NCI-H748 (cell line): ENCODE results near the gene ZDHHC17.
"Not testable (repeated sequence)": the region's sequence is repeated elsewhere in the genome, so short reads cannot be mapped to it uniquely, and the experiment has no call there.

ENCODE experiments used
- DNase-seq: peaks from one replicate; lab custom pipeline; 2025; ENCODE audit not compliant: unreplicated experiment; lab: John Stamatoyannopoulos, UW

The ZDHHC17 gene

DNA sequence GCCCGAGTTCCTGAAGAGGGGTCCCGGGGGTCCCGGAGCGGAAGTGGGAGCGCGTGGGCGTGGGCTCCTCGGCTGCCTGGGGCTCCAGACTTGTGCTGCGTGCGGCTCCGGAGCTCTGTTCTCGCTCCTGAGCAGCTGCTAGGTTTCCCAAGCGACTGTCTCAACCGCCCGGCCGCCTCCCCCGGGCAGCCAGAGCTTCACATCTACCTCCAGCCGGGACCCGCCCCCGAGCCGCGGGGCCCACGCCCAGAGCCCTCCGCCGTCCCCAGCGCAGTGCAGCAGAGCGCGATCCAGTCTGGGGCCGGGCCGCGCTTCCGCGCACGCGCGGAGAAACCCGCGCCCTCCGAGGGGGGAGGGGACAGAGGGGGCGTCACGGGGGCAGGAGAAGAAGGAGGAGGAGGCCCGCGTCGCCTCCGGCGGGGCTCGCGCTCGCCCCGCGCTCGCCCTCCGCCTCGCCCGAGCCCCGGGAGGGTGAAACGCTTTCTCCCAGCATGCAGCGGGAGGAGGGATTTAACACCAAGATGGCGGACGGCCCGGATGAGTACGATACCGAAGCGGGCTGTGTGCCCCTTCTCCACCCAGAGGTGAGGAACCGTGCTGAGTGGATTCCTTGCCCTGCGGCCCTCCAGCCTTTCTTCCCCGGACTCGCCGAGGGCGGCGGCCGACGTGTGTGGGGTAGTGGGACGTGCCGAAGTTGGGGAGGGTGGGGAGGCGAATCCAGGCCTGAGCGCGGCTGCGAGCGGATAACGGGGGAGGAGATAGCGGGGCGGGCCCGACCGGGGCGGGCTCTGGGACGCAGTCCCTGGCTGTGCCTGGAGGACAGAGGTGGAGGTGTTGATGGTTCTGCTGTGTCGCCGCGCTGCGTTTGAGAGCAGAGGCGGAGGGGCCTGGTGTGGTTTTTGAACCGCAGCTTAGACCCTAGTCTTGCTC is at the start of gene ZDHHC17:
Gene ZDHHC17, plus strand, starts transcription at position 370 of the 930 bp plus-strand sequence. Its CDS starts 122 bp downstream, at position 492.
- DNase-seq = peak; percentile 99

DNA sequence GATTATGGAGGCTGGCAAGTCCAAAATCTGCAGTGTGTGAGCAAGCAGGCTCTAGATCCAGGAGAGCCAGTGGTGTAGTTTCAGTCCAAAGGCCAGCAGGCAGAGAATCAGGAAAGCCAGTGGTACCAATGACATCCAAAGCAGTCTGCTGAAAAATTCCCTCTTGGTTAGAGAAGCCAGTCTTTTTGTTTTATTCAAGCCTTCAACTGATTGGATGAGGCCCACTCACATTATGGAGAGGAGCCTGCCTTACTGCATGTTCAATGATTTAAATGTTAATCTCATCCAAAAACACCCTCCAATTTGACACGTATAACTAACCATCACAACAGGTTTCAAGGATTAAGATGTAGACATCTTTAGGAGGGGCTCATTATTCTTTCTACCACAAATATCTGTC is 49.5 kb upstream of the ZDHHC17 start:
- DNase-seq = no peak

DNA sequence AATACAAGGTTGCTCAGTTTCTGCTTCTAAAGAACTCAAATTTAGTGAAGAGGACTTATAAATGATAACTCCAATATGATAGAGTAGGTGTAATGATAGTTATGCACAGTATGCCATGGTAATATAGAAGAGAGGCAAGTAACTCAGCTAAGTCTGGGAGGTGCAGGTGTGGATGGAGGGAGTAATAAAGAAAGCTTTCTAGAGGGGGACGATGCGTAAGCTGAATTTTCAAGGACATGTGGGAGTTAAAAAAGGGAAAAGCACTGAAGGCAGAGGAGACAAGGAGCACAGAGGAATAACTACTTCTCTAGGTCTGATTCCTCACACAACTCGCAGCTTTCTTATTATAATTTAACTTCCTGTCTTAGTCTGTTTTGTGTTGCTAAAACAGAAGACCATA is 49.1 kb upstream of the ZDHHC17 start:
- no peak for DNase-seq

GRCh38 chr12:76715332-76715731 is 48.6 kb upstream of the ZDHHC17 start:
- DNase-seq = no peak

DNA sequence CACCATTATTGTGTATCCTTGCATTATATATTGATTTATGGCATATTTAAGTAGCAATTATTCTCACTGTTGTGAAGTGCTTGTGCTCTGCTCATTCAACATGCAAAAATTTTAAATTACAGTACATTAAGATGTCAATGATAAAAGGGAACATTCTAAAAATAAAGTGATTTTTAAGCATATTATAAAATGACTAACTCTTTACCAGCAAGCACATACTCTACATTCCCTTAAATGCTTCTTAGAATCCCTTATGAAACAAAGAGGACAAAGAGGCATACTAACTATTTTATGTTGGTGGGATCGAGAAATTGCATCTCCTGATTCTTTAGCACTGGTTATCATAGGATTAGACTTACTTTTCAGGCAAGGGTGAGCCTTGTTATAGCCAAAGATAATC is 46.6 kb upstream of the ZDHHC17 start:
- DNase-seq = no peak

GRCh38 chr12:76719171-76720041 is 44.5 kb upstream of the ZDHHC17 start:
- DNase-seq = no peak

GRCh38 chr12:76720068-76720467 is 43.8 kb upstream of the ZDHHC17 start:
- DNase-seq = no peak

DNA sequence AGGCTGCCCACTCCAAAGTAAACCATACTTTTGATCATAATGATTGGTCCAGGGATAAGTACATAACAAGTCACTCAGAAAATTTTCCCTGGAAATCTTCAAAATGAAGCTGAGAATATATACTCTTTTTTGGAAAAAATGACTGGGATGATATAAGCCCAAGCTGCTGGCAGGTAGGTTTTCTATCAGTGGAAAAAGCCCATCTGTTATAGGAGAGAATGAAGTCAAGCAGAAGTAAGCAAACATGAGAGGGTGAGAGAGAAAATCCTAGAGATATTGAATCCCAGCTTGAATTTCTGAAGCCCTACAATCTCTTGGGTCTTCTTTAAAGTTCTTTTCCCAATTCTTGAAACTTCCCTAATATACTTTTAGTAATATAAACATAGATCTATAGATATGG is 37.3 kb upstream of the ZDHHC17 start:
- DNase-seq = no peak

DNA sequence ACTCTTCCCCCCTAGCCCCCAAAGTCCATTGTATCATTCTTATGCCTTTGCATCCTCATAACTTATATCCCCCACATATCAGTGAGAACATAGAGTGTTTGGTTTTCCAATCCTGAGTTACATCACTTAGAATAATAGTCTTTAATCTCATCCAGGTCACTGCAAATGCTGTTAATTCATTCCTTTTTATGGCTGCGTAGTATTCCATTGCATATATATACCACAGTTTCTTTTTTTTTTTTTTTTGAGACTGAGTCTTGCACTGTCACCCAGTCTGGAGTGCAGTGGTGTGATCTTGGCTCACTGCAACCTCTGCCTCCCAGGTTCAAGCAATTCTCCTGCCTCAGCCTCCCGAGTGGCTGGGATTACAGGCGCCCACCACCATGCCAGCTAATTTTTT is 31.7 kb upstream of the ZDHHC17 start:
- DNase-seq = not testable (repeated sequence)

DNA sequence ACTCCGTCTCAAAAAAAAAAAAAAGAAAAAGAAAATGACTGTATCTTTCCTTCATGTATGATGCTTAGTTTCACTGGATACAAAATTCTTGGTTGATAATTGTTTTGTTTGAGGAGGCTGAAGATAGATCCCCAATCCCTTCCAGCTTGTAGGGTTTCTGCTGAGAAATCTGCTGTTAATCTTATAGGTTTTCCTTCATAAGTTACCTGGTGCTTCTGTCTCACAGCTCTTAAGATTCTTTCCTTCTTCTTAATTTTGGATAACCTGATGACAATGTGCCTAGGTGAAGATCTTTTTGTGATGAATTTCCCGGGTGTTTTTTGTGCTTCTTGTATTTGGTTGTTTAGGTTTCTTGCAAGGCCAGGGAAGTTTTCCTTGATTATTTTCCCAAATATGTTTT is 26.2 kb upstream of the ZDHHC17 start:
- DNase-seq = not testable (repeated sequence)

- peak; percentile 27 for DNase-seq
Measured at GRCh38 chr12:76738824-76739579, 24.9 kb upstream of the ZDHHC17 start.

DNA sequence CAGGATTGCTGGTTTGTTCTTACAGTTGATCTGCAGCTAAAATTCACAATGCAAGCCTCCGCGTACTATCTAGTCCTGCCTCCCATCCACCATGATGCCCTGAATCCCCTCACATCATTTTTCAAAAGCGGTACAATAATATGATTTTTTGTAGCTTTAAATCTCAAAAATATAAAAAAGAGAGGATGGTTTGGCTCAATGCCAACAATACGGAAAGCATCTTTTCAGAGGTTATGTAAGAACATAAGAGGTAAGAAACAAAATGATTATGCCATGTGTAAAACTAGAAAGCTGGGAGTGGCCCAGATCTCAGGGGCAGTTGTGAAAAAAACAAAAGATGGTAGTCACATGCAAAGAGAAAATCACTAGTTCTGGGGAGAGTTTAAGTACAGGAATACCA is 24.0 kb upstream of the ZDHHC17 start:
- no peak for DNase-seq

- no peak for DNase-seq
Measured at GRCh38 chr12:76740501-76740900, 23.4 kb upstream of the ZDHHC17 start.

DNA sequence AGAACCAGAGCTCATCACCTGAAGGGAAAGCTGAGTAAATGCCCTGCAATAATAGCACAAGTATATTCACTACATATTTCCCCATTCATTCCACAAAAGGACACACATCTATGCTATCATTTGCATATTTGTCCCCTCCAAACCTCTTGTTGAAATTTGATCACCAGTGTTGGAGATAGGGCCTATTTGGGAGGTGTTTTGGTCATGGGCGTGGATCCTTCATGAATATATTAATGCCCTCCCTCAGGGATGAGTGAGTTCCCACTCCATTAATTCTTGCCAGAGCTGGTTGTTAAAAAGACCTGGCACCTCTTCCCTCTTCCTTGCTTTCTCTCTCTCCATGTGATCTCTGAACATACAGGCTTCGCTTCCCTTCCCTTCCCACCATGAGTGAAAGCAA is 18.6 kb upstream of the ZDHHC17 start:
- no peak for DNase-seq

DNA sequence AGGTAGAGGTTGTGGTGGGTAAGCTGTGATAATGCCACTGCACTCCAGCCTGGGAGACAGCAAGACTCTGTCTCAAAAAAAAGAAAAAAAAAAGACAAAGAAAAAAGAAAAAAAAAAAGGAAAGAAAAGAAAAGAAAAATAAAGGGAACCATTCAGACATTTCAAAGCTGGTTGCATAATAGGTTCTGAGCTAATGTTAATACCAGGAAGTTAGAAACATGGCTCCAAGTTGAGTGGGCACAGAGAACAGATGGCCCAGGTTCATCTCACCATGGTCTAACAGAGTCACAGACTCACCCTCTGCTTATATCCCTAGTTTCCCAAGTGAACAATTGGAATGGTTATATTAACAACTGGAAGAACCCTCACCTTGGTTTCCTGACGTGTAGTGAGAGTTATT is 17.4 kb upstream of the ZDHHC17 start:
- DNase-seq = no peak

- DNase-seq = peak; percentile 16
Measured at GRCh38 chr12:76747245-76747644, 16.7 kb upstream of the ZDHHC17 start.

DNA sequence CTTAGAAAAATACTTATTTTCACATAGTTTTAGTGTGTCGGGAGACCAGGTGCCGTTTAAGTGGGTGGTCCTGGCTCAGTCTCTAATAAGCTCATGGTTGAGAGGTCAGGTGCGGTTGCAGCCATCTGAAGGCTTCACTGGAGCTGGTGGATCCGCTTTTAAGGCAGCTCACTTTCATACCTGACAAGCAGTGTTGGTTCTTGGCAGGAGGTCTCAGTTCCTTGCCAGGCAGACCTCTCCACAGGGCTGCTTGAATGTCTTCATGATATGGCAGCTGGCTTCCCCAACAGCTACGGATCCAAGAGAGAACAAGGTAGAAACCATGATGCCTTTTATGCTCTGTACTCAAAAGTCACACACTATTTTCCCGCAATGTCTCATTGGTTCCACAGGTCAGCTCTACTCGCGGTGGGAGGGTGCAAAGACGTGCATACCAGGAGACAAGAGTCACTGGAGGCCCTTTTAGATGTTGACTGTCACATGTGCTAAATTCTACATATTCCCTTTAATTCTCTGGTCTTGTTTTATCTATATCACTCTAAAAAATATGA is 8.0 kb upstream of the ZDHHC17 start:
- no peak for DNase-seq

- DNase-seq = no peak
Measured at GRCh38 chr12:76757694-76758093, 6.2 kb upstream of the ZDHHC17 start.

DNA sequence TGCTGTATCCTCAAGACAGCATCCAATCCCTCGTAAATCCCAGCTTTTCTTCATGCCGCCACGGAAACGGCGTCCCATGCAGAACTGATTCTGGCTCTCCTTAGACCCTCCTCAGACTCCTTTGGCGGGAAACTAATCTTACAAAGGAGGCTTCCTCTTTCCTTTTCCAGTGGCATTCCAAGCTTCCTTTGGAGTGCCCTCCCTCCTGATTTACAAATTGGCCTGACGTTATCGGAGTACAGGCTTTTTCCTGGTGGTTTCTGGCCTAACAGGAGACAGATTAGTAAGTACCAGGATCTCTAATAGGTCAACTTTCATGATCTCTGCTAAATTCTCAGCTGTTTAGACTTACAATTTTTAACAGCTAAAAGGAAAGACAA is 1.3 kb upstream of the ZDHHC17 start:
- DNase-seq = no peak

DNA sequence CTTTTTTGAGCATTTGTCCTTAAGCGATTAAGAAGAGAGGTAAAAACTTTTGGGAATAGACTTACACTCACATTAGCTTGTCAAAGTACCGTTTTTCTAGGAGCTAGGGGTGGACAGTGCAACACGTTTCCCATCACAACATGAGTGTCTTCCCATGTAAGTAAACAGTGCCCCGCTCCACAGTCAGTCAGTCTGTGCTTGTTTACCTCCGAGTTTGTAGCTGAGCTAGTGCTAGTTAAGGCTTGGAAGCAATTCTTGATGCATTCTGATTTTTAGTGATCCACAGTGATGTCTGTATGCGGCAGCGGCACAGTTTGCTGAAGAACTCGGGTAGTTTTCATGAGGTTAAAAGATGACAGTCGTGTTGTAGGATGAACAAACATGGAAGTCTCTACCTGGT is 941 bp downstream of the ZDHHC17 start:
- peak; percentile 25 for DNase-seq

- no peak for DNase-seq
Measured at GRCh38 chr12:76765598-76765997, 1.7 kb downstream of the ZDHHC17 start.
